IPS-NIHi7 (cell line): Measurements from ENCODE around the gene GADL1.

Experiments
- DNase-seq: peaks from one replicate; pipeline ENCODE4 v3.0.0; 2012; ENCODE audit warnings: mixed read lengths; ENCODE audit errors: extremely low spot score

GADL1 gene

GRCh38 chr3:30875505-30875904 is 19.0 kb downstream of the GADL1 start:
- no peak for DNase-seq

- DNase-seq: no peak
Observed at GRCh38 chr3:30873671-30874070, 20.8 kb downstream of the GADL1 start.

DNA sequence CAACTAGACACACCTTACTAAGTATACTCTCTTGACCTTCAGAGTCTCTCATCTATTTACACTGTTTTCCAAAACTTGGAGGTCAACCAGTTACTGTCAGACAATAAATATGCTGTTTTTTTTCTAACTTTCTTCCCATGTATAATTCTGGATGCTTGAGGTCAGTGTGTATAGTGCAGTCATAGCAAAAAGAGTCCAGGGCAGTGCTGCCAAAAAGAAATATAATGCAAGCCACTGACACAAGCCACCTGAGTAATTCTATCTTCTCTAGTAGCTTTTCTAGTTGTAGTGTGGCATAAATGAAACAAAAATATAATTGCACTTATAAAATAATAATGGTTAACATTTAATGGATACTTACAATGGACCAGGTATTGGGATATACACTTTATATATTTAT is 21.6 kb downstream of the GADL1 start:
- no peak for DNase-seq

- DNase-seq: no peak
Observed at GRCh38 chr3:30871720-30872119, 22.7 kb downstream of the GADL1 start.

DNA sequence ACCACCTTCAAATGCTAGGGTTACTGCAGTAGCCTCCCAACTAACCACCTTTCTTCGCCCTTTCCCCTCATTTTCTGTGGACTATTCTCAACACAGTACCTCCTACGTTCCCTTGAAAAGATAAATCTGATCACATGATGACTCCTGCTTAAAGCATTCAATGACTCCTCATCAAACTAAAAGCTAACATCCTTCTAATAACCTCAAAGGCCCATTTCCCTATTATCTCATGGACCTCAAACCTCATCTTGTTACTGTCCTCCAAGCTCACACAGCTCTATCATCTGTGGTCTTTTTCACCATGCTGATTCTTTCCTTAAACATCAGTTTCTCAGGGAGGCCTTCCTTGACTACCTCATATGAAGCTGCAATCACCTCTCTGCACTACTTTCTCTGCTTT is 29.6 kb downstream of the GADL1 start:
- no peak for DNase-seq

DNA sequence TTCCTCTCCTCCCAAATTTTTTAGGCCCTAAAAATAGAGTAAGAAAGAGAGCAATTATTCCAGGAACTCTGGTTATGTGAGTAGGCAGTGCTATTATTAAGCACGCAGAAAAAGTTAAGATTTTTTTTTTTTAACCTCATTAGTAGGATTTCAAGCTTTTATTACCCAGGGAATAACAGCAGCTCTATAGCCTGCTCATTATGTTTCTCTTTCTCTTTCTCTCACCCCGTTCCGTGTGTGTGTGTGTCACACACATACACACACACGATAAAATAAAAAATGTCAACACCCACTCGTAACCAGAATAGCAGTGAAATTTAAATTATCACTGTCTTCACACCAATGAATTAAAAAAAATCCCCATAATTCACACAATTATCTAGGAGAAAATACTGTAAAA is 30.3 kb downstream of the GADL1 start:
- no peak for DNase-seq

DNA sequence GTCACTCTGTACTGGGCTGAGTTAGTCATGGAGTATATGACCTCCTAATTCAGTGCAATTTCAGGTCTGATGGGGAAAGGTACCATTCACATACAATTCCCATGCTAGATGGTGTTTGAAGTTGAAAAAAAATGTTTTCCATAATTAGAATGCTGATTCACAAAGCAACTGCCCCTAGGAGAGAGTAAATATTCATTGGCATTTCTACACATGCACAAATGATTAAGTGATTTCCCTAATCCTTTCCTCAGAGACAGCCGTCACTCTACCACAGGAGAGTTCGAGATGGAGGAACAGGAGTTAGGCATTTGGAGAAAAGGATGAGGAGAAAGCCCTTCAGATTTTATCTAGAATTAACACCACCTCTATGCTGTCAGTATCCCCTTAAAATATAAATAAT is 32.5 kb downstream of the GADL1 start:
- no peak for DNase-seq

DNA sequence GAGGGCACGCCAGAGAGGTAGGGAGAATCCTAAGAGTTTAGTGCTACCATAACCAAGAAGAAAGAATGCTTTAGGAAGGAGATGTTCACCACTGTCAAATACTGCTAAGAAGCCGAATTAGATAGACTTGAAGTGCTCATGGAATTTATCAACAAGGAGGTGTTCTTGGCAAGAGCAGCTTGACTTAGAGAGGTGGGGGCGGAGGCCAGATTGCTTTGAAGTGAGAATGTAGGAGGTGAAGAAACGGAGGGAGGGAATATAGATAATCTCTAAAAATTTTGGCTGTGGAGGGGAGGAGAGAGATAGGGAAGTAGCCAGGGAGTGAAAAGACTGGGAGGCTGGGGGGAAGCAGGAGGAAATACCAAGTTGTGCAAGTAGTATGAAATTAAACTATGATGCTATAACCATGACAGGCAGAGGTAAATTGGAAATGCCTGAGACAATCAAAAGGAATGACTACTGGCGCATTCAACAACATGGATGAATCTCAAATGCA is 35.5 kb downstream of the GADL1 start:
- DNase-seq: no peak

DNA sequence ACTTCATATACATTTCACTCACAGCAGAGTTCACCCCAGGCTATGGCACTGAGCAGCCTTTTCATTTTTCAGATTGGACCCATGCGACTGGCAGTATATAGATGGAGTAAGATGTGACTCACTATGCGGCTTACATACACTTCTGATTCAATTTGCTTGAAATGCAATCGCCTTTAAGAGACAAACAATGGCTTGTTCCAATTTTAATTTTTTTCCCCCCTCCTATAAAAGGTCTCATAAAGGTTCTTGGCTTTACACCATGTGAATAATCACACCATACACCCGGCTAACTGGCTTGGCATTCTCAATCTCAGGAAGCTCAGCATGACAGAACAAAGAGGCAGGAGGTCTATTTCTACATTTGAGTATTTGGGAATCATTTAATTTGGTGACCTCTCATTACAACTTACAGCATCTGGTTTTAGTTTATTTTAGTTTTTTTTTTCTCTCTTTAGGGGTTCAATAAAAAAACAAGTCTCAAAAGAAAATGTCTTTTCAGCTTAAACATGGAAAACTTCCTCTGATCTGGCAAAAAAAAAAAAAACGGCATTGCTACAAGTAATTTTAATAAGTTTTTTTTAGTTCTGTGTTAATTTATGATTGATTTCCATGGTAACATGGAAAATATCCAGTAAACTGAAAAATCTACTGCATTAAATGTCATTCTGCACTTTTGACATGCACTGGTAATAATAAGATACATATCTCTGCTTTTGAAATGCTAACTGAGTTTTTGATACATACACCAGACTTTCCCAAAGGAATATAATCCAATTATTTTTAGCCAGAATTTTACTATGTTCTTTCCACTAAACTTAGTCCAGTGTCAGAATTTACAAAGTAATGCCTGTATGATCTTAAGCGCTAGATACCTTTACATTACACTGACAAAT is 38.8 kb downstream of the GADL1 start:
- DNase-seq: no peak

DNA sequence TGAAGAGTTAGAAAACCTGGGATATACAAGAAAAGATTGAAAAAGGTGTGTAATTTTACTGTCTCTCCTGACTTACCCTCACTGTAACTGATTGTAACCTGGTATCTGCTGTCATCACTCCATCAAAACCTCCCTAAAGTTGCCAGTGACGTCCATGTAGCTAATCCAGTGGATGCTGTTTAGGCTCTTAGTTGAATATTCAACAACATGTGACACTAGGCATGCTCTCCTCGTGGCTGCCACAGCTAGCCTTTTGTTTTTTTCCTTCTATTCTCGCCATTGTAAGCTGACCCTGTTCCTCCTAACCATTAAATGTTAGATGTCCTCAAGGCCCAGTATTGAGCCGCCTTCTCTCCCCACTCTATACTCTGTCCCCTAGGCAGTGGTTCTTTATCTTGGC is 41.6 kb downstream of the GADL1 start:
- no peak for DNase-seq

- DNase-seq: no peak
Observed at GRCh38 chr3:30848087-30848779, 46.2 kb downstream of the GADL1 start.

DNA sequence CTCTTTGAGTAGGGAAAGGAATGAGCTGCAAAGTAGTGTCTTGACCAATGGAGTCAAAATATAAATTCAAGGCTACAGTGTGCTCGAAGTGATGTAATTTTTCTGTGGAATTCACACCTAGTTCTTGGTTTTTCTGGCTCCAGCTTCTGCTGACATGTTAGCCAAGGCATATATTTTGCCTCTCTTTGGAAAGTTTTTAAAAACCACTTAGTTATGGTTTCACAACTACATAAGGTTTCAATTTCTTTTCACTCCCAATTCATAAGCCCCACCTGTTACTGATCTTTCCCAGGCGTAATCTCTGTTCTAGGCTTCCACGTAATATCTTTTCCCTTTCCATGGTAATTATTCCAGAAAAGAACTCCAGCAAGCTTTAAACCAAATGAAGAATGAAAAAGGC is 46.9 kb downstream of the GADL1 start:
- DNase-seq: no peak

- no peak for DNase-seq
Observed at GRCh38 chr3:30845606-30846005, 48.9 kb downstream of the GADL1 start.

GRCh38 chr3:30843877-30844276 is 50.6 kb downstream of the GADL1 start:
- no peak for DNase-seq

- DNase-seq: no peak
Observed at GRCh38 chr3:30836141-30836540, 58.3 kb downstream of the GADL1 start.

- DNase-seq: no peak
Observed at GRCh38 chr3:30835667-30836066, 58.8 kb downstream of the GADL1 start.

- no peak for DNase-seq
Observed at GRCh38 chr3:30832961-30833575, 61.4 kb downstream of the GADL1 start.

DNA sequence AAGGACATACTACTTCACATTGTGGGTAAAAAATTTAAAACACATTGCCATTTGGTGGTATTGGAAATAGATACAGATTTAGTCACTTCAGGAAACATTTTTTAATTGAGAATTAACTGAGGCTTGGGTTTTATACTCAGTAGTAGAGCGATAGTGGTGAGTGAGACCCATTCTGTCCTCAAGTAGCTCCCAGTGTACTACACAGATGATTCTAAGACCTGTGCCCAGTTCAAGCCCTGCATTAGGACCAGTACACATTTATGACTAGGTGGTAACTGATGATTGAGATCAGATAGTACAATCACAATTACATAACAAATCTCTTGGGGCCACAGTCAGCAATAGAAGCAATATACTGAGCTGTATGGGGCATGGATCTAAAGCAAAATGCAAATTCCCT is 67.4 kb downstream of the GADL1 start:
- no peak for DNase-seq

DNA sequence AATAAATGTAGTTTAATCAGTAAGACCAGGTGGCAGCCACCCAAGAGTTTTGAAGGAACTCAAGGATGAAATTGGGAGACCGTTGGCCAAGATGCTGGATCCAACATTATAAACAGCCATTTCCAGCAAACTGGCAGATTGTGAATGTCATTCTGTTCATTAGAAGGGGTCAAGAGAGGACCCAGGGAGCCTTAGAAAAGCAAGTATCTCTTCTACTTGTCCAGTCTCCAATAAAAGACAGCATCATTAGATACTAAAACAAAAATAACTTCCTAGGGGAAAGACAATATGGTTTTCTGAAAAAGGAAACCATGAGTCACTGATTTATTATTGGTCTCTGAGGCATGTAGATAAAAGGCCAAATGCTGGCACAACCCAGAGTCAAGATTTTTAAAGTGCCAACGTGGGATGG is 67.9 kb downstream of the GADL1 start:
- DNase-seq: no peak

DNA sequence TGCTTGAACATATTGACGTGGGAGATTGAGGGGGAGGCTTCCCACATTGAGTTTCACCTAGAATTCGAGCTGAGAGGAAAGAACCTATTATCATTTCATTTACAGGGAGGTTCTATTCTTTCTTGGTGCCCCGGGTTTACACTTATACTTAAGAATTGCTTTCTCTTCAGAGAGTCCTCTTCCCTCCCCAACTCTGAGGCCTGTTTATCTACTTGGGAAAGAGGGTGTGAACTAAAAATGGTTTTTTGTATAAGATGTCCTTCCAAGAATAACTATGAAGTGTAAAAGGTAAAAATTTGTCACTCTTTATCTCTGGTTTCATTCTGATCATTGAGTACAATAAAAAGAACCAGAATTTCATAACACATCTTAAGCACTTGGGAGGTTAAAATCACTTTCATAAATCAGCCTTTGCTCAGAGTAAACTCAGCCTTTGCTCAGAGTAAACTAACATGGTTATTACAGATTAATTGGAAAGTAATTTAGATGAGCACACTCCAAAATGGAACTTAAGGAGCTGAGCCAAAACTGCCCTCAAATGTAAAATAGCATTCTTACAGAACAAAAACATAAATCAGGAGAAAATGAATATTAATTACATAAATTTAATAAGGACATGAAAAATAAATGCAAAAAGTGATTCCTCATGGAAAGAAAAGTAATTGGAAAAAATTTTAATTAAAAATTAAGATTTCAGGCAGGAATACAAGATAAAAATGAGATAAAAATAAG is 75.2 kb downstream of the GADL1 start:
- DNase-seq: no peak

GRCh38 chr3:30813734-30814133 is 80.7 kb downstream of the GADL1 start:
- no peak for DNase-seq
